ENCODE data around the gene PRXL2A. TPM values are rescaled to one million over a fixed set of nuclear protein-coding genes. Genes with fewer than 3 reads are reported as not detected.
"Not testable (repeated sequence)": the region's sequence is repeated elsewhere in the genome, so short reads cannot be mapped to it uniquely, and the experiment has no call there.

Gene PRXL2A
- total RNA-seq, 1 donor from 2014 or later, result 73.5 TPM

DNA sequence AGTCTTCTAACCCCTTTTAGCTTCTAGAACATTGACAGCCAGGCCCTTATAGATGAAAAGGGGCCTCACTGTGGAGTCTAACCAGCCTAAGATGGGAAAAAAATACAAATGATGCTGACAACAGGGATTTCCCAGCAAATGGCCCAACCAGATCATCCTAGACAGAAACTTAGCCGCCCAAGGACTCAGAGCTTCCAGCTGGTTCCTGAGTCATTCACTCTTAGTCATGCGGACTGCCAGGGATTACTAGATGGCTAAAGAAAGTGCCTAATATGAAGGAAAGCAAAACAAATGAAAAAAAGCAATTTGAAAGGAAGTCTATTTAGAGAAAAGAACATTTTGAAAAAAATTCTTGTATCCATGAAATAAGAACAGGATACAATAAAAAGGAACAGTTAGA is 69.5 kb downstream of the PRXL2A start:
- Mint-ChIP-seq H3K4me1 (ENCODE audit: unreplicated experiment) (peaks cover 25% of the 10 kb centered on the region), H3K4me3 (no peak overlapping the region), H3K27me3 (no peaks in the 10 kb centered on the region), H3K27ac (peak overlapping the region; percentile 15), H3K9me3 (peaks cover 14% of the 10 kb centered on the region), H3K36me3 (peaks cover 32% of the 10 kb centered on the region)
- no peak for DNase-seq (ENCODE audit: extremely low spot score, unreplicated experiment)
- TF ChIP-seq, protein P1, sequence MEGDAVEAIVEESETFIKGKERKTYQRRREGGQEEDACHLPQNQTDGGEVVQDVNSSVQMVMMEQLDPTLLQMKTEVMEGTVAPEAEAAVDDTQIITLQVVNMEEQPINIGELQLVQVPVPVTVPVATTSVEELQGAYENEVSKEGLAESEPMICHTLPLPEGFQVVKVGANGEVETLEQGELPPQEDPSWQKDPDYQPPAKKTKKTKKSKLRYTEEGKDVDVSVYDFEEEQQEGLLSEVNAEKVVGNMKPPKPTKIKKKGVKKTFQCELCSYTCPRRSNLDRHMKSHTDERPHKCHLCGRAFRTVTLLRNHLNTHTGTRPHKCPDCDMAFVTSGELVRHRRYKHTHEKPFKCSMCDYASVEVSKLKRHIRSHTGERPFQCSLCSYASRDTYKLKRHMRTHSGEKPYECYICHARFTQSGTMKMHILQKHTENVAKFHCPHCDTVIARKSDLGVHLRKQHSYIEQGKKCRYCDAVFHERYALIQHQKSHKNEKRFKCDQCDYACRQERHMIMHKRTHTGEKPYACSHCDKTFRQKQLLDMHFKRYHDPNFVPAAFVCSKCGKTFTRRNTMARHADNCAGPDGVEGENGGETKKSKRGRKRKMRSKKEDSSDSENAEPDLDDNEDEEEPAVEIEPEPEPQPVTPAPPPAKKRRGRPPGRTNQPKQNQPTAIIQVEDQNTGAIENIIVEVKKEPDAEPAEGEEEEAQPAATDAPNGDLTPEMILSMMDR (conservative IDR thresholded peaks at IDR 0.05), result no peak

DNA sequence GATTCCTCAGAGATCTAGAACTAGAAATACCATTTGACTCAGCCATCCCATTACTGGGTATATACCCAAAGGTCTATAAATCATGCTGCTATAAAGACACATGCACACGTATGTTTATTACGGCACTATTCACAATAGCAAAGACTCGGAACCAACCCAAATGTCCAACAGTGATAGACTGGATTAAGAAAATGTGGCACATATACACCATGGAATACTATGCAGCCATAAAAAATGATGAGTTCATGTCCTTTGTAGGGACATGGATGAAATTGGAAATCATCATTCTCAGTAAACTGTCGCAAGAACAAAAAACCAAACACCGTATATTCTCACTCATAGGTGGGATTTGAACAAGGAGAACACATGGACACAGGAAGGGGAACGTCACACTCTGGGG is 72.0 kb downstream of the PRXL2A start:
- Mint-ChIP-seq H3K36me3 (peaks cover 26% of the 10 kb centered on the region), H3K9me3 (peaks cover 14% of the 10 kb centered on the region), H3K4me1 (ENCODE audit: unreplicated experiment) (peaks cover 27% of the 10 kb centered on the region)
- not testable (repeated sequence) for H3K4me3 Mint-ChIP-seq; H3K27ac Mint-ChIP-seq; DNase-seq (ENCODE audit: extremely low spot score, unreplicated experiment); H3K27me3 Mint-ChIP-seq

DNA sequence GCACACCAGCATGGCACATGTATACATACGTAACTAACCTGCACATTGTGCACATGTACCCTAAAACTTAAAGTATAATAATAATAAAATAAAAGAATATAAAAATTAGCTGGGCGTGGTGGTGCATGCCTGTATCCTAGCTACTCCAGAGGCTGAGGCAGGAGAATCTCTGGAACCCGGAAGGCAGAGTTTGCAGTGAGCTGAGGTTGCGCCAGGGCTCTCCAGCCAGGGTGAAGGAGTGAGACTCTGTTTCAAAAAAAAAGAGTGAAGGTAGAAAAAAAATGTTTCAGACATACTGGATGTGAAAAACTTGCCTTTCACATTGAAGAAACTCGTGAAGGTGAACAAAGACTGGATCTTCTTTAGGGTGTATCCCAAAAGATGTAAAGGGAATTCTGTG is 72.5 kb downstream of the PRXL2A start:
- H3K4me3 Mint-ChIP-seq, result no peak overlapping the region
- H3K27ac Mint-ChIP-seq, result no peak overlapping the region
- H3K9me3 Mint-ChIP-seq, result peaks cover 14% of the 10 kb centered on the region
- peaks cover 32% of the 10 kb centered on the region for H3K4me1 Mint-ChIP-seq (ENCODE audit: unreplicated experiment)
- TF ChIP-seq, protein P1 (conservative IDR thresholded peaks at IDR 0.05), result no peak
- H3K36me3 Mint-ChIP-seq, result peaks cover 26% of the 10 kb centered on the region
- H3K27me3 Mint-ChIP-seq, result no peaks in the 10 kb centered on the region
- no peak for DNase-seq (ENCODE audit: extremely low spot score, unreplicated experiment)

DNA sequence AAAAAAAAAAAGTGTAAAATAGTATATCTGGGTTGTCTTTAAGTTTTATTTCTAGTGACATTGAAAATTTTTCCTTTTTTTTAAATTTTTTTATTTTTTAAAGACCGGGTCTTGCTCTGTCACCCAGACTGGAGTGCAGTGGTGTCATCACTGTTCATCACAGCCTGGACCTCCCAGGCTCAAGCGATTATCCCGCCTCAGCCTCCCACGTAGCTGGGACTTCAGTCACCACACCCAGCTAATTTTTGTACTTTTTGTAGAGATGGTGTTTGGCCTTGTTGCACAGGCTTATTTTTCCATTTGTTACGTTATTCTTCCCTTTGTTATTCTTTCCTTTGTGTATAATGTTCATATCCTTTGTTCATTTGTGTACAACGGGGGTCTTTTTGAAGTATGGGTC is 75.9 kb downstream of the PRXL2A start:
- DNase-seq (ENCODE audit: extremely low spot score, unreplicated experiment), result no peak
- H3K27ac Mint-ChIP-seq, result peak overlapping the region; percentile 64
- H3K27me3 Mint-ChIP-seq, result no peaks in the 10 kb centered on the region

DNA sequence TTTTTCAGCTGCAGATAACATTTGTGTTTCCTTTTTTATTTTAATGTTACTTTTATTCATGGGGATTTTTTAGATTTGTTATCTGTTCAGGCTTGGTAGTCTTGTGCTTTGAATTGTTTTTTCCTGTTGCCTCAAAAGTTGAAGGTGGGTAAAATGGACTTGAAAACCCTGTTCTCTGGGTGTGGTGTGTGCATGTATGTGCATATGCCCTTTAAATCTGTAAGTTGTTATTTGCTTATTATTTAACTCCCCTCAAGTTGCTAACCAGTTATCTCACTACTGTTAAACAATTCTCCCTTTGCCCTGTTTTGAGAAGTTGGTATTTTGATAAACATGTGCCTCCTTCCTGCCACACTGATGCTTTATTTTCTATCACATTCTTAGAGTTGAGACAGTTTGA is 76.3 kb downstream of the PRXL2A start:
- Mint-ChIP-seq H3K27ac (peak overlapping the region; percentile 64), H3K4me3 (peak overlapping the region; percentile 31), H3K36me3 (peaks cover 16% of the 10 kb centered on the region), H3K4me1 (ENCODE audit: unreplicated experiment) (peaks cover 47% of the 10 kb centered on the region), H3K9me3 (no peaks in the 10 kb centered on the region), H3K27me3 (no peaks in the 10 kb centered on the region)
- TF ChIP-seq, protein P1 (conservative IDR thresholded peaks at IDR 0.05), result no peak
- no peak for DNase-seq (ENCODE audit: extremely low spot score, unreplicated experiment)

More for the DNA sequence above, 75.9 kb downstream of the PRXL2A start:
- Mint-ChIP-seq H3K9me3 (no peaks in the 10 kb centered on the region), H3K4me1 (ENCODE audit: unreplicated experiment) (peaks cover 47% of the 10 kb centered on the region), H3K4me3 (peak overlapping the region; percentile 31), H3K36me3 (peaks cover 14% of the 10 kb centered on the region)
- TF ChIP-seq, protein P1 (conservative IDR thresholded peaks at IDR 0.05), result no peak

DNA sequence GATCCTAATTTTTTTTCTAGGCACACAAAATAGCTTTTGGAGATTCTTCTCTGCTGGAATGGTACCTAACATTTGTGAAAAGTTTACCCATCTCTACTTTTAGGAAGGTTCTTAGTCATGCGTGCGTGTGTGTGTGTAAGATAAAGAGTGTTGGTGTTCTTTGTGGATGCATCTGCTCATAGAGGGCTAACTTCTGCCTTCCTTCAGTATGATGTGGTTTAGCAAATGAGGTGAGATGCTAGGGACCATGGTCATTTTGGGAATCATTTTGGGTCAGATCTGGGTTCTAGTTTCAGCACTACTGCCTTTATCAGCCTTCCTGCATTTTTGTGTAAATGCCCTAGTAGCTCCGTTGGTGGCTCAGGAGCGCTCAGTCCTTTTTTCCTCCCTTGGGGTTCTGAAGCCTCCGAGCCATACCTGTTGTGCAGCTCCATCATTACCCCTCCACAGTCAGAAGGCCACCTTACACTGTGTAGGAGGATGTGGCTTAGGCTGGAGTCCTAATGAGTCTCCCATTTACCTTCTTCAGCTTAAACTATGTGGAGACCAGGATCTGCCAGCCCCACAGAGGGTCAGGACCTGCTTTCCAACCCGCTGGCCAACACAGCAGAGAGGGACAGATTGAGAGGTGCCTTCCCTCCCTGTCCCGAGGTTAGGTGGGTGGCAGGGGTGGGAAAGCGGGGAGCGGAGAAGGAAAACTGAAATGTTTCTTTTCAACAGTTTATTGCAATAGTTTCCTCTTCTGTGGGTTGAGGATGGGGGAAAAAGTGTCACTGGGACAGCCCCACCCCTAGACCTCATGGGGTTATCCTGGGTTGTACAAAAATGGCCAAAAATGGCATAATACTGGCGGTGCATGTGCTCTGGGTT is 77.0 kb downstream of the PRXL2A start:
- Mint-ChIP-seq H3K4me3 (peak overlapping the region; percentile 30), H3K9me3 (no peaks in the 10 kb centered on the region), H3K27ac (peak overlapping the region; percentile 64), H3K4me1 (ENCODE audit: unreplicated experiment) (peaks cover 51% of the 10 kb centered on the region), H3K27me3 (no peaks in the 10 kb centered on the region), H3K36me3 (peaks cover 19% of the 10 kb centered on the region)
- TF ChIP-seq, protein P1 (conservative IDR thresholded peaks at IDR 0.05), result no peak
- no peak for DNase-seq (ENCODE audit: extremely low spot score, unreplicated experiment)
